Fibroblast of the conjunctiva (primary cell): ENCODE data around the gene UGT2B15.
"Not testable (repeated sequence)": the region's sequence is repeated elsewhere in the genome, so short reads cannot be mapped to it uniquely, and the experiment has no call there.

Experiments used
- DNase-seq: peaks from one replicate; pipeline ENCODE4 v3.0.0-alpha.2; 2010; ENCODE audit warnings: low read depth

UGT2B15 gene

GRCh38 chr4:68670479-68670939, at the start of gene UGT2B15:
Gene UGT2B15, minus strand, starts transcription at chr4:68670652. Its CDS starts 34 bp downstream, at chr4:68670618.
- not testable (repeated sequence) for DNase-seq

GRCh38 chr4:68719075-68719473, 48.6 kb upstream of the UGT2B15 start:
- DNase-seq = no peak

DNA sequence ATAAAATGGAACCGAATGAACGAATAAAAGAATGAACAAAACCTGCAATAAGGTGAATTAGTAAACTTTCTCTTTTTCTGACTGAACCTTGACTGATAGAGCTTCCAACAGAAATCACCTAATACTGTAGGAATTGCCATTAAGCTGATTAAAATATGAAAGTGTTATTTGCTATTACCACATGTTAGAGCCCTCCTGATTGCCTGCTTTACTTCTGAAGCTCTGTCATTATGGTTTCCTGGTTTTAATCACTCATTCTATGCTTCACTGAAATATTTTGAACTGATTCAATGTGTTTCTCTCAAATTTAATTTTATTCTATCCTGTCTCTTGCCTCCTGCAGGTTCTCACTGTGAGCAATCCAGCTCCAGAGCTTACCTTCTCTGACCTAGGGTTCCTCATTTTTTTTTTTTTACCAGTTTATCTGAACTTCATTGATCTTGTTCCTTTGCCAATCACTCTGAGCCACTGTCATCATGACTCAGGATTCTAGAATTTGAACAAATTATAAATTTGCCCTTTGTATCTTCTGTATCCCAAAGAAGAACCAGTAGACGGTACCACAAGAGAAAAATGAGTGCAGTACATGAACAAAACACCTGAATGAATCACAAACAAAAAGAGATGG, 48.1 kb upstream of the UGT2B15 start:
- no peak for DNase-seq

DNA sequence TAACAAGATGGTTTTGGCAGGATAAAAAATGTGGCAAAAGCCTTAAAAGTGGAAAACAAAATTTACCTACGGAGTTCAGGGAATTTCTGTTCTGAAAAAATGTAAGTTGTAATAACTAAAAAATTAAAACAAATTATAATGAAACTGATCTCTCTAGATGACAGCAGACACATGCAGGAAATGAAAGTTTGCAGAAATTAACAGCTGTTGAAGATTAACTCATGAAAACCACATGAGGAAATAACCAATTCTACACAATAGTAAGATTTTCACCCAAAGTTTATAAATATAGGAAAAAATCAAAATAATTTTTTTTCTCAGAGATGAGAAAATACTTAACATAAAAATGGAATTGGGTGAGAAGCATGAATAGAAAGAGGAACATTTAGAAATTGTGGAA, 47.5 kb upstream of the UGT2B15 start:
- no peak for DNase-seq

DNA sequence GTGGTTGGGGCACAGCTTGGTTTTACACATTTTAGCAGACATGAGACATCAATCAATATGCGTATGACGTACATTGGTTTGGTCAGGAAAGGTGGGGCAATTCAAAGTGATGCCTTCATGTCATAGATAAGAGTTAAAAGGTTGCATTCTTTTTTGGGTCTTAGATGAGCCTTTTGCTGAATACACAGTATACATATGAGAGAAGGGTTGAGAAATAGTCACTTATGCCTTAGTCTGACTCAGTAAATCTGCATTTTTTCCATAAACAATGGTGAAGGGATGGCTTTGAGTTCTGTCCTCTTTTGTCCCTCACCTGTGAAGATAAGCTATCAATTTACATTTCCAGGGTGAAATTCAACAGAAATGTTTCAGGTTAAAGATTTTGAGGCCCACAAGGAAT, 43.9 kb upstream of the UGT2B15 start:
- no peak for DNase-seq

DNA sequence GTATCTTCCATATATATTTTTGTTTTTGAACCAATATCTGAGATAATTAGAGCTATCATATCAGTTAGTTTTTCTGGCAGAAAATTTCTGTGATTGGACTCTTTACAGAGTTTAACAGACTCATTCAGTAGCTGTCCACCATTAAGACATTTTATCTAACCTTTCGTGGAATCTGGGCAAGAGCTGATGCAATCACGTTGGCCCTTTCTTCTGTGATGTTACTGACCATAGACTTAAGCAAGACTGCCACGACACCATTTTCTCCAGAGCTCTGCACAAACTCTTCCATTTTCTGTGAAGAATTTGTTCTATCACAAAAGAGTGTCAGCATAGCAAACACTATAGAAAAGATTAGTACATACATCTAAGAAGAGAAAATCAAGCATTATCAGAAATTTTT, 41.8 kb upstream of the UGT2B15 start:
- no peak for DNase-seq

- no peak for DNase-seq
These were observed 38.1 kb upstream of the UGT2B15 start for GRCh38 chr4:68708566-68708965.

DNA sequence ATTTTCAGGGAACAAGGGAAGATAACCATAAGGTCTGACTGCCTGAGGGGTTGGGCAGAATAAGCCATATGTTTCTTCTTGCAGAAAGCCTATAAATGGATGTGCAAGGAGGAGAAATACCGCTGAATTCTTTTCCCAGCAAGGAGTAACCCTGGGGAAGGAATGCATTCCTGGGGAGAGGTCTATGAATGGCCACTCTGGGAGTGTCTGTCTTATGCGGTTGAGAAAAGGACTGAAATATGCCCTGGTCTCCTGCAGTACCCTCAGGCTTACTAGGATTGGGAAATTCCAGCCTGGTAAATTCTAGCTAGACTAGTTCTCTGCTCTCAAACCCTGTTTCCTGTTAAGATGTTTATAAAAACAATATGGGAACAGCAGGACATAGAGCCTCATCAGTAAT, 32.7 kb upstream of the UGT2B15 start:
- not testable (repeated sequence) for DNase-seq

DNA sequence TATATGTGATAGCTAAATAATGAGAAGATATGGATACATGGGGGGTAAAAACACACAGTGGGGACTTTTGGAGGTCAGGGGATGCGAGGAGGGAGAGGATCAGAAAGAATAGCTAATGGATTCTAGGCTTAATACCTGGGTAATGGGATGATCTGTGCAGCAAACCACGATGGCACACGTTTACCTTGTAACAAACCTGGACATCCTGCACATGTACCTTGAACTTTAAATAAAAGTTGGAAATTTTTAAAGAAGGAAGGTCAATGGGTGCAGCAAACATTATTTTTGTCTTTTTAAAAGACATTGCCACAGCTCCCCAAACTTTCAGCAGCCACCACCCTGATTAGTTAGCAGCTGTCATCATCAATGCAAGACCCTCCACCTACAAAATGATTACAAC, 29.7 kb upstream of the UGT2B15 start:
- no peak for DNase-seq

DNA sequence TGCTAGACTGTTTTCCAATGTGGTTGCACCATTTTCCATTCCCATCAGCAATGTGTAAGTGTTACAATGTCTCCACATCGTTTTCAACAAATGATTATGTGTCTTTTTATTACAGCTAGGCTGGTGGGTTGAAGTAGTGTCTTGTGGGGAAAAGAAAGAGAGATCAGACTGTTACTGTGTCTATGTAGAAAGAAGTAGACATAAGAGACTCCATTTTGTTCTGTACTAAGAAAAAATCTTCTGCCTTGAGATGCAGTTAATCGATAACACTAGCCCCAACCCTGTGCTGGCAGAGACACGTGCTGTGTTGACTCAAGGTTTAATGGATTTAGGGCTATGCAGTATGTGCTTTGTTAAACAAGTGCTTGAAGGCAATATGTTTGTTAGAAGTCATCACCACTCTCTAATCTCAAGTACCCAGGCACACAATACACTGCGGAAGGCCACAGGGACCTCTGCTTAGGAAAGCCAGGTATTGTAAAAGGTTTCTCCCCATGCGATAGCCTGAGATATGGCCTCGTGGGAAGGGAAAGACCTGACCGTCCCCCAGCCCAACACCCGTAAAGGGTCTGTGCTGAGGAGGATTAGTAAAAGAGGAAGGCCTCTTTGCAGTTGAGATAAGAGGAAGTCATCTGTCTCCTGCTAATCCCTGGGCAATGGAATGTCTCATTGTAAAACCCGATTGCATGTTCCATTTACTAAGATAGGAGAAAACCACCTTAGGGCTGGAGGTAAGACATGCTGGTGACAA, 23.0 kb upstream of the UGT2B15 start:
- DNase-seq = no peak

GRCh38 chr4:68691186-68691585, 20.7 kb upstream of the UGT2B15 start:
- no peak for DNase-seq

GRCh38 chr4:68683034-68683433, 12.6 kb upstream of the UGT2B15 start:
- DNase-seq = no peak

GRCh38 chr4:68681298-68681697, 10.8 kb upstream of the UGT2B15 start:
- not testable (repeated sequence) for DNase-seq

DNA sequence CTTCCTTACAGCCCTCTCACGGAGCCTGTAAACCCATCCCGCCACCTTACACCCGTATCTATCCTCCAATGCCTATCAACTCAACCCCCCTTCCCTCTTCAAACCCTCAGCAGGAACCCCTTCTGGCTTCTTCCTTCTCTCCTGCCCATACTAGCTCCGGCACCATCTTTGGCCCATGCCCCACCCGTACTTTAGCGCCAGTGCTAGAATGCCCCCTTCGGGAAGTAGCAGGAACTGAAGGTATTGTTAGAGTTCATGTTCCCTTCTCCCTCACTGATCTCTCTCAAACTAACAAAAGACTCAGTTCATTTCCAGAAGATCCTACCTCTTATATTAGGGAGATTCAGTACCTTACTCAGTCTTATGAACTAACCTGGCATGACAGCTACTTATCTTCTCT, 2.7 kb upstream of the UGT2B15 start:
- no peak for DNase-seq

- DNase-seq = not testable (repeated sequence)
These were observed 765 bp upstream of the UGT2B15 start for GRCh38 chr4:68671217-68671616.

GRCh38 chr4:68668537-68669163, 1.8 kb downstream of the UGT2B15 start:
- not testable (repeated sequence) for DNase-seq

- DNase-seq = not testable (repeated sequence)
These were observed 2.9 kb downstream of the UGT2B15 start for GRCh38 chr4:68667551-68667950.

DNA sequence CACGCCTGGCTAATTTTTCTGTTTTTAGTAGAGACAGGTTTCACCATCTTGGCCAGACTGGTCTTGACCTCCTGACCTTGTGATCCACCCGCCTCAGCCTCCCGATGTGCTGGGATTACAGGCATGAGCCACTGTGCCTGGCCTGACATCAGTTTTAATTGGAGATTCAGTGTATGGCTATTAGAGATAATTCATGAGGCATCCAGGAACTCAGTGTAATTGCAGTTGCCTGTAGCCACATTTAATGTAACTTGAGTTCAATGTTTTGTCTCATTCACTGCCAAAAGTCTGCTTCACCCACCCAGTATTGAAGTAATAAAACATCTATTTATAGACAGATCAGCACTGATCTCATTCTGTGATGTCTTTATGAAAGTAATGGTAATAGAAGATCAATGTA, 5.7 kb downstream of the UGT2B15 start:
- not testable (repeated sequence) for DNase-seq

DNA sequence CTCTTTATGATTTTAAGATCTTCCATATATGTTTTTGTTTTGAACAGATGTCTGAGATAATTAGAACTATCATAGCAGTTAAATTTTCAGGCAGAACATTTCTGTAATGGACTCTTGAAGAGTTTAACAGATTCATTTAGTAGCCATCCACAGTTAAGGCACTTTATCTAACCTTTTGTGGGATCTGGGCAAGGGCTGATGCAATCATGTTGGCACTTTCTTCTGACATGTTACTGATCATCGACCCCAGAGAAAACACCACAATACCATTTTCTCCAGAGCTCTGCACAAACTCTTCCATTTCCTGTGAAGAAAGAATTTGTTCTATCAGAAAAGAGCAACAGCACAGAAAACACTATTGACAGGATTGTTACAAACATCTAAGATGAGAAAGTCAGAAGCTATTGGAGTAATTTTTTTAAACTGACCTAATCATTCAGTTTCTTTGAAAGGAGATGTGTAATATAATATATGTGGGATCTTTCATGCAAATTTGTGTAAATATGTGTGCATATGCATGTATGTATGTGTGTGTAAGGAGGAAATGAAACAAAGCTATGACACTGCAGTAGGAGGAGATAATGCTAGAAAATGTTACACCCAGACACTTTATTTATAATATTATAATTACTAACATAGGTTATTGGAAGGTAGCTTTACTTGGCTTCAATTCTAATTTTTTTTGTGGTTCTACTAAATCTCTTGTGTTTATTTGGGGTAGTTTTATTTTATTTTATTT, 7.4 kb downstream of the UGT2B15 start:
- not testable (repeated sequence) for DNase-seq

DNA sequence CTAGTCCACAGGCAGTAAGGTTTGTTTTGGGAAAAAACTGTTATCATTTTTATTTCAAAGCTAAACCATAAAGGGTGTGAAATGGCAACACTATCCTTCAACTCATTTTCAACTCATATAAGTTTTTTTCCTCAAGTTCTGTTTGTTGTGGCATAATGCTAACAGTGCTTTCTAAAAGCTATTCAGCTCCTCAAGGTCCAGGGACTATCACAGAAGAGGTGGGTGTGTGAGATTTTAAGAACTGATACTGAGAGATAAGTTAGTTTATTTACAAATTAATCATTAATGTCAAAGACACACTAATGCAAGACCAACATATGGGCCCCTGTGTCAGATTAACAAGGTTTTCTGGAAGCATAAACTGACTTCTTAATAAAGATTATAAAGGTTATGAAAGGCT, 11.8 kb downstream of the UGT2B15 start:
- no peak for DNase-seq

- not testable (repeated sequence) for DNase-seq
These were observed 13.3 kb downstream of the UGT2B15 start for GRCh38 chr4:68657022-68657594.

DNA sequence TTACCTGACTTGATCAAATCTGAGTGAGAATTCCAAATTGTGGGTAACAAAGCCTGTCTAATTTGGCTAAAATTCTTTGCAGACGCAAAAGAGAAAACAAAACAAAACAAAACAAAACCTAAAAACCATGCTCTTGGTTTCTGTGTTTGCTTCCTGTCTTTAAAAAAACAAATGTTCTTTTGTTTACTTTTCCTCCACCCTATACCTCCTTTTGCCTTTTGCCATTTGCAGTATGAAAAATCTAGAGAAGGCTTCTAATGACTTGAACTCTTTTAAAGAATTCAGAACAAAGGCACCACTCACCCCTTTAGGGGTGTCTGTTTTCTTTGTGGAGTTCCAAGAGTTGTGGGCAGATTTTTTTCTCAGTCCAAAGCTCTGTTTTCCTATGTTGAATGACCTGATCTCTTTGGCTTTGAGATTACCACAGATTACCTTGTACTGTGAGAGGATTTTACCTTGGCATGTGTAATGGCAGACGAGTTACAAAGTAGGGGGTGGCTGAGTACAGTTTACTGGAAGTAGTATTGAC, 13.9 kb downstream of the UGT2B15 start:
- not testable (repeated sequence) for DNase-seq
